ENCODE data around the gene PDS5B.
A peak's percentile ranks its signal among the peaks of the same experiment; 100 is the strongest.

PDS5B gene

DNA sequence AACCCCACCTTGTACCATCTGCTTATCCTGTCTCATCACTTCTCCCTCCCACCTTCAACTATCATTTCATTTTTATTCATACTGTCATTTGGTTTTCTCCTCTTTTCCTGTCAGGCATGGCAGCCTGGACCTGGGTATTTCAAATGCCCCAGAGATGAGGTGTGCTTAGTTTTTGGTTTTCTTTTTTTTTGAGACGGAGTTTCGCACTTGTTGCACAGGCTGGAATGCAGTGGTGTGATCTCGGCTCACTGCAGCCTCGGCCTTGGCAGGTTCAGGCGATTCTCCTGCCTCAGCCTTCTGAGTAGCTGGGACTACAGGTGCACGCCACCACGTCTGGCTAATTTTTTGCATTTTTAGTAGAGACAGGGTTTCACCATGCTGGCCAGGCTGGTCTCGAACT lies 5.8 kb downstream of the PDS5B start:
- DNase-seq = no peak

DNA sequence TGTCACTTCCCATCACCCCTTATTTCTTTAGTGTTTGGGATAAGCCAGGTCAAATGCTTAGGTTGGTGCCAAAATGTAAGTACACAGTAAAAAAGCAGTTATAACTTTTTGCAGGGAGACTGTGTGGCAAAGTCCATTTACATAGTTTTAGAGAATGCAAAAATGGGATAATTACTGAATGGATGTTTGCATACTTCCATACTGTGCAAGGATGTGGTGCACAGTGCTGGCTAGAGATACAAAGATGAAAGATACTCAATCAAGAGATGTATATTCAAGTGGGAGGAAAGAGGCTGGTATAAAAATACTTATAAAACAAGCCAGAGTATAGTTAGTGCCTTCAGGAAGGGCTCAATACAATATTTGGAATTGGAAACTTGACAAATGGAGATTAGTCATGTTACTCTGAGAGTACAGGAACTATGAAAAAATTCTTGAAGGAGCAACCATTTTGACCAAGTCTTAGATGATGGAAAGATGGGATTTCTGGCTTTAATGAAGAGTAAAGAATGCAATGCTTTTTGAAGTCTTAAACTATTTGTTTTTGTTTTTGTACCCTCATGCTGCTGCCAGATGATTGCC lies 8.0 kb downstream of the PDS5B start:
- DNase-seq = no peak

DNA sequence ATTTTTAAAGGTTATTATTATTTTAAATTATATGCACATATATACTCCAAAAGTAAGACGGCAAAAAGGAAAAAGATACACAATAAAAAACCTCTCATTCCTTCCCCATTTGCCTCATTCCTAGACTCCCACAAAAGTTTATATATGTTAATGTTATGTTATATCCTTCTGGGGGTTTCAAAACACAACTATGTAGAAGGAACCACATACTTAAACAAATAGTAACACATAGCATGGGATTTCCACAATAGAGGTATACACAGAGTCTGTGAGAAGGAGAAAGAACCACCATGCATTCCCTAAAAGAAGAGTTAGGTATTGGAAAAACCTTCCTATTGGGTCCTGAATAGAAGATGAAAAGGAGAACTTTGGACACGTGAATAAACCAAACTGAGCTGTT lies 9.1 kb downstream of the PDS5B start:
- DNase-seq = no peak

DNA sequence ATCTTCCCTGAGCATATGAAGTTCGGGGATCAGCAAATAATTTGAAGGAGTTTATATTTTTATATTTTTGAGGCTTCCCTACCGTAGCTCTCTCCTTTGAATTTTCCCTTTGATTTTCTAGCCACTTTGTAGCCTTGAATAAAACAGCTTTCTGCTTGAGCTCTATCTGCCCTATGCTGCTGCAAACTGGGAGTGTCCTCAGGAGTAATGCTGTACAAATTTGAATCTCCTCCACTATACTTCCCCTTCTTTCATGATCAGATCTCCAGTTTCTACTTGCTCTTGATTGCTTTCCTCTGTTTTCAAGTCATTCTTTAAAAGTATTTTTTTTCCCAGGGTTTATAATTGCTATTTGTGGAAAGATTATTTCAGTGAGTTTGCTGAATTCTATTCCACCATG lies 14.6 kb downstream of the PDS5B start:
- DNase-seq = no peak

DNA sequence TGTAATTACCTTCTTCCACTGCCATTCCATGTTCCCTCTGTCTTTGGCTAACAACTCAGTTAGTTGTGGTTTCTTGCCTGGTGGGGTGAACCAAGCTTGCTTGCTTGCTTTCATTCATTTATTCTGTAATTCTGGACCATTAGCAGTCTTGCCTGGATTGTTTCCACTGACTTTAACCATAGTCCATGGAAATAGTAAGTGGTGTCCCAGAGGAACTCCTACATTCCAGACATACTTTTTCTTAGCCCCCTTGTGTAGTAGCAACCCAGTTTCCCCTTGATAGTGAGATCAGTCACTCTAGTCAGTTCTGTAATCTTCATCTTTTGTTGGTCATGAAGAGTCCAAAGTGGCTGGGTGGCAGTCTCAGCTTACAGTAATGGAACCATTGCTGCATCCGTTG lies 23.2 kb downstream of the PDS5B start:
- no peak for DNase-seq

DNA sequence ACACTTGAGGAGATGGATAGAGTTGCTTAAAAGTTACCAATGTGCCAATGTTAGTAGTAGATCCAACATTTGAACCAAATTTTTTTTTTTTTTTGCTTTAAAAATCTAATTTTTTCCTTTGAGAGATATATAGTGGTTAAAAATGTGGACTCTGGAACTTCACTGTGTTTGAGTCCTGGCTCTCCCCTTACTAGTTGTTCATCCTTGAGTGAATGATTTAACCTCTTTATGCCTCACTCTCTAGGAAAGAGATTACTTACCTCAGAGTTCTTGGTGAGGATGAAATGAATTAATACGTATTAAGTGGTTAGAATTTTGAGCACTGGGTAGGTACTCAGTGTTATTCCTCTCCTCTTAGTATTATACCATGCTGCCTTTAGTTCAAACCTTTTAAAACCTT lies 24.3 kb downstream of the PDS5B start:
- no peak for DNase-seq

DNA sequence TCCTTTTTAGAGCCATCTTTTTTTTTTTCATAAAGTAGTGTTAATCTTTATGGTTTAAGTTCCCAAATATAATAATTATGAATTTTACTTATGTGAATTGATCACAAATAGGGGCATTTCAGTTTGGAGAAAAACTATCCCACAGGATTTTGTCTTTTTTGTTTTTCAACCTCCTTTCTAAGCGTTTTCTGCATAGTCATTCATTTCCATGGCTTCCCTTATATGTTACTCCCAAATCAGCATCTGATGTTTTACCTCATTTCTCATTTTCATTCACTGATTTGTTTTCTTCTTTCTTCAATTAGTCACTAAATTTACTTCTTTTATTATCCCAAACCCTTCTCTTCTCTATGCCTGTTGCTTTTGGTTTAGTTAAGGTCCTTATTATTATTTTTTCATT lies 24.7 kb downstream of the PDS5B start:
- no peak for DNase-seq

DNA sequence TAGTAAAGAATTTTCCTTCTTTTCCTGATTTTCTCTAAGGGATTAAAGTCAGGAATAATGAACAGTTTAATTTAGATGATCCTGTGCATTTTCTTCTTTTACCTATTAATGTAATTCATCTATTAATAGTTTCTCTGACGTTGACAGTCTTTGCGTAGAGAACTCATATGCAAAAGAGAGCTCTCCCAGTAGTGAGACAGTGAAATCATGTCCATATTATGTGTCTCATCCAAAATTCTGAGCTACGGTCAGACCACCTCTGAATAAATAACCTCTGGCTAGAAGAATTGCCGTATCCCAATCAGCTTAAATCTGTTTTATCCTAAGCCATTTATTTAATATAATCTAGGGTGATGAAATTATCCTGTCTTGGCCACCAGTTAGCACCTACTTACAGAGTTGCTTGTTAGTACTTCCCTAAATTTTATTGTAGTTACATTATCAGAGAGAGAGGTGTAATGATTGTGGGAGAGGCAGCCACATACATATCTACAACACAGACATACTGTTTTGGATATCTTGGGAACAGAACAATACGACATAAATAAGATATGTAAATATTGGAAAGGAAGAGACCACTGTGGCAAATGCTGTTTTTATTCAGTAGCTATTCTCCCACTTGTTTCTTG lies 30.7 kb downstream of the PDS5B start:
- no peak for DNase-seq

DNA sequence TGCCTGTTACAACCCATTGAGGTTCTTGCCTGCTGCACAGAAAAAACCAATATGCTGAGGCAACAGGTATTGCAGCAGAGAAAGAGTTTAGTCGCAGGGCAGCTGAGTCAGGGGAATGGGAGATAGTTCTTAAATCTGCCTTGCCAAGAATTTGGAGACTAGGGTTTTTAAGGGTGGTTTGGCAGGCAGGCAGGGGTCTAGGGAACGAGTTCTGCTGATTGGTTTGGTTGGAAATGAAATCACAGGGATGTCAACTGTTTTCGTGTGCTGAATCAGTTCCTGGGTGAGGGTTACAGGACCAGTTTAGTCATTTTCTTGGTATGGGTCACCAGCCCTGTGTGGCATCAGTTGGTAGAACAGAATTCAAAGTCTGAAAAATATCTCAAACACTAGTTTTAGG lies 36.6 kb downstream of the PDS5B start:
- DNase-seq = no peak

DNA sequence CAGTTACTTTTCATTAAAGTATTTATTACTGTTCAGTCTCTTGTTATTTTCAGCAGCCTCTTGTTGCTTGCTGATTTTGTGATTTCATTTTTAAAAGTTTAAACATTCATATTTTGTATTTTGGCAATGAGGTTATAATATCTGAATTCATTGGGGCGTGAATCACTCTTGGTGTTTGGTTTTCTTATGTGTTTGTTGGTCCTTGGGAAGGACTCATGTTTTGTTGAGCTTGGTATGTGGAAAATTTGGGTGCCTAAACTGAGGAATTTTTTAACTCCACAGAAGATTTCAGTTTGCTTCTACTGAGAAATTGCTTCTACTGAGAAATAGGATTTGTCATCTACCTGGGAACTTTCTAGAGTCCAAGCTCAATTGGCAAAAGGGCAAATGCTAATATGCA lies 38.2 kb downstream of the PDS5B start:
- no peak for DNase-seq

DNA sequence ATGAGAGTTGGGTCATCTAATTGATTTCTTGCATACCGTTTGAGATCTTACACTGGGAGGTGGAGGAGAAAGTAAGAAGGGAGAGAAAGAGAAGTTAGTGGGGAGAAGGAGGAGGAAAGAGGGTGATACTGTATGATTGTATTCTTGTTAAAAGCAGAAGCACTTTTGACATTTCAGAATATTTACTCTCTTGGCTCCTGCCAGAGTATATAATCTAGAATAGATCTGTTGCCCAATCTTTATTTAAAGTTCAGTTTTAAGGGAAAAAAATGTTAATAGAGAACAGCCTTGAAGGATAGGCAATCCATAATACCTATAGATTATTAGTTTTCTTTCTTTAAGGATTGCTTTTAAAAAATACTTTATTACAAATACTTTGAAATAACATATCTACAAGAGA lies 41.5 kb downstream of the PDS5B start:
- no peak for DNase-seq

DNA sequence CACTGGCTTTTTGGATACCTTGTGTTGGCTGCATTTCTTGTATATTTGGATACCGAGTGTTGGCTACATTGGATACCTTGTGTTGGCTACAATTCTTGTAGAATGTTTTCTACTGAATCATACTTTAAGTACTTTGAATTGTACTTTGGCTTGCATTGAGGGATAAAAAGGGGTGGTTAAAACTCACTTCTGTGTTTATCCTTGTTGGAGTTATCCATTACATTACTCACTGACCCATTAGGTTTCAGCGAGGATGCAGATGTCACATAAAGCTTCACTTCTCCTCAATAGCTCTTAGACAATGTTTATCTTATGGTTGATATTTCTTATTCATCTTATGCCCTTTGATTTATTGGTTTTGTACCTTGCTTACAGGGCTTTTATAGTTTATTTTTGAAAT lies 43.1 kb downstream of the PDS5B start:
- DNase-seq = no peak

DNA sequence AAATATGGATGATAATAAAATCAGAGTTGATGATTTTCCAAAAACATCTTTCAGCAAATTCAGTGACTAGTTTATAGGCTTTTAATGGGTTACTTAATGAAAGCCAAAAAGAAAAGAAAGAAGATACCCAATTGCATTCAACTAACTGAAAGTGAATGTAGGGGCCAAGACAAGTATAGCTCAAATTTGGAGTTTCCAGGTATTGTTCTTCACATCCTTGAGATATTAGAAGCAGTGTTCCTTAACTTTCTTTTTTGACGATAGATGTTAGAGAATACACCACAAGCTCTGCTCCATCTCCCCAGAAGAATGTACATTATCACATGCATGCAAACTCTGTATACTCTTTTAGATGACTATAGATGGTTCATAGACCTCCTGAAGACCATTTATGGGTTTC lies 43.6 kb downstream of the PDS5B start:
- DNase-seq = no peak

DNA sequence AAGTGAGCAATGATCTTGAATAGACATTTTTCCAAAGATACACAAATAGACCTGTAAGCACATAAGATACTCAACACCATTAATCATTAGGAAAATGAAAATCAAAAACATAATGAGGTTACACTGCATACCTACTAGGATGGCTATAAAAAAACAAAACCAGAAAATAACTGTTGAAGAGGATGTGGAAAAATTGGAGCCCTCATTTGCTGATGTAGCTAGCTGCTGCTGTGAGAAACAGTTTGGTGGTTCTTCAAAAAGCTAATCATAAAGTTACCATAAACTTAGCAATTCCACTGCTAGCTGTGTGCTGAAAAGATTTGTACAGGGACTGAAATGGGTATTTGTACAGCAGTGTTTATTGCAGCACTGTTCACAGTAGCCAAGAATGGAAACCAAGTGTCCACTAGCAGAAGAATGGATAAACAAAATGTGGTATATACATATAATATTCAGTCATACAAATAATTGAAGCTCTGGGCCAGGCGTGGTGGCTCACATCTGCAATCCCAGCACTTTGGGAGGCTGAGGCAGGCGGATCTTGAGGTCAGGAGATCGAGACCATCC lies 46.2 kb downstream of the PDS5B start:
- no peak for DNase-seq

DNA sequence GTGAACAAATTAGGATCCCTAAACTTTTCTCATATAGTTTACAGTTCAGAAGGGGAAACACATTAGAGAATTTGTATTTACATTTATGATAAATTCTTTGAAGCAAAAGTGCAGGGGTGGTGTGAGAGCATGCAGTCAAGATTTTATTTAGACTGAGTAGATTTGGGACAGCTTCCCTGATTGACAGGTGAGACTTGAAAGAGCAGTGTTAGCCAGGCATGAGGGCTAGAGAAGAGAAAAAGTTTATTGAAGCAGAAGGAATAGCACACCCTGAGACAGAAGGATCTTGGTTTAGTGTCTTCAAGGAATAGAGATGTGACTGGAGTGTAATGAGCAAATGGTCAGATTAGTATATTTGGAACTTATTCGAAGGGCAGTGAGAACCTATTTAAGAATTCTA lies 50.5 kb downstream of the PDS5B start:
- DNase-seq = no peak

DNA sequence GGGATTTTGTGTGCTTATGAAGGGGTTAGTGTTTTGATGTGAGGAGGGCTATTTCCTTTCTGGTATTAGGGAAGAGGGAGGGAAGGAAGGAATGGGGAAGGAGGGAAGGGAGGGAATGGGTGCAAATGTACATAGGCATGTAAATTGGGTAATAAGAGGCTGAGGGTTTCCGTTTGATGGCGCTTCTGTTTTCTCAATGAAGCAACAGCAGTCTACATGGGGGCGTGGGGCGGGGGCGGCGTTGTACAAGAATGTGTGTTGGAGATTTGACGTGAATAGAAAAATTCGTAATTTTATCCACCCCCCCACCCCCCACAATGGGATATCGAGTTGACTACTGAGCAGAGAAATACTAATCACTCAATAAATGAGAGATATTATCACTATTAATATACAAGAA lies 52.5 kb downstream of the PDS5B start:
- DNase-seq = no peak

DNA sequence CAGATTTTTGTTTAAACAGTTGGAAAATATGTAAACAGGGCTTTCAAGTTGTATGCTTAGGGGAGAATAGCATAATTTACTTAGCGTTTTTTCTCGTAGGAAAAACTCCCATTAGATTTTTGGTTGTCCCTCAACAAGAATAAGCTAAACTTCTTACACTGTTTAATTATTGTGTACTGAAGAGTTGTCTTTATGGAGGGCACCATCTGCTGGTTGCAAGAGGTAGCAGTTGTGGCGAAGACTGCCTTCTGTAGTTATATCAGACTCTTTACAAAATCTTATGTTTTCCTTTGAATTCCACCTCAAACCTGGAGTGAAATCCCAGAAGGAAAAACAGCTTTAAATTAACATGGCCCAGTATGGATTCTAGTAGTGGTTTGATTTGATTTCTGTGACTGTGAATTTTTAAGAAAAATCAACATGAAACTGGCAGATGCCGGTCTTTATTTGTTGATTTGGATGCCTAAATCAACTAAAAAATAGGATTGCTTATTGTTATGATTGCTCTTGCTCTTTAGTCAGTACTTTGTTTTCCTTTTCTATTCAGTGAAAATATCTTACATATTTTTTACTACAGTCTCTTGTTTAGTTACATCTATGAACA lies 53.4 kb downstream of the PDS5B start:
- peak; percentile 50 for DNase-seq

DNA sequence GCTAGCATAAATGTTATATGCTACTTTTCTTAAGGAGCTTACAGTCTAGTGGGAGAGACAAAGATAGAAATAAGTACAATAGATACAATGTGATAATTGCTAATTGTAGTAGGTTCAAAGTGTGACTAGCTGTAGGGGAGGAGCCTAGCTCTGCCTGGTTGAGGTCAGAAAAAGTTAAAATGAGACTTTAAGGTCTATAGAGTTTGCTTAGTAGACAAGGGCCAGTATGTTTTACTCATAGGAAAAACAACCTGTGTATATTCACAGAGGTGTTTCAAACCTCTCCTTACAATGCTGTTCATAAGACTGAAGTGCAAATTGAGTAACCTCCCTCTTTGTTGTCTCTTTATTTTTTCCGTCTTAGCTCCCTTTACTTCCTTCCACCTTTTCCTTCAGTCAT lies 56.1 kb downstream of the PDS5B start:
- DNase-seq = no peak

DNA sequence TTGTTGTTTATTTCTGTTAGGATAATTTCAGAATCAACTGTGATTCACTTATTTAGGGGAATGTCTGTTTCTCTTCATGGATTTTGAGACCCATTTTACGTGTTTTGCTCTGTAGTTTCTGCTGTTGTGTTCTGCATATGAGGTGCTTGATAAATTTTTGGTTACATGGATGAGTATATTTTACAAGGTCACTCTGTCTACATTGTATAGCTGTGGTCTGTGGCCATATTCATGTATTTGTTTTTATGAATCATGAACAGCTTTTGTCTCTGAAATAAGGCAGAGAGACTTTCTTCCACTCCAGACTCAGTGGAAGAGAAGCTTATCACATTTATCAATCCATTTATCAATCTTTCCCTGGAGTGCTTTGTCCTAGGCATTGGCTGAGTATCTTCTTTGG lies 56.6 kb downstream of the PDS5B start:
- DNase-seq = no peak

DNA sequence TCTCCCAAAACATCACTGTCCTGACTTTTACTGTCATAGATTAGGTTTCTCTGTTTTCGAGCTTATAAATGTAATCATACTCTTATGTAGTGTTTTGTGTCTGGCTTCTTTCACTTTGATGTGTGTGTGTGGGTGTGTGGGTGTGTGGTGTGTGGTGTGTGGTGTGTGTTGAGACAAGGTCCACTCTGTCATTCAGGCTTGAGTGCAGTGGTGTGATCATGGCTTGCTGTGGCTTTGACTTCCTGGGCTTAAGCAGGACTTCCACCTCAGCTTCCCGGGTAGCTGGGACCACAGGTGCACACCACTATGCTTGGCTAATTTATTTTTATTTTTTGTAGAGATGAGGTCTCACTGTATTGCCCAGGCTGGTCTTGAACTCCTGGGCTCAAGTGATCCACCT lies 59.6 kb downstream of the PDS5B start:
- no peak for DNase-seq

DNA sequence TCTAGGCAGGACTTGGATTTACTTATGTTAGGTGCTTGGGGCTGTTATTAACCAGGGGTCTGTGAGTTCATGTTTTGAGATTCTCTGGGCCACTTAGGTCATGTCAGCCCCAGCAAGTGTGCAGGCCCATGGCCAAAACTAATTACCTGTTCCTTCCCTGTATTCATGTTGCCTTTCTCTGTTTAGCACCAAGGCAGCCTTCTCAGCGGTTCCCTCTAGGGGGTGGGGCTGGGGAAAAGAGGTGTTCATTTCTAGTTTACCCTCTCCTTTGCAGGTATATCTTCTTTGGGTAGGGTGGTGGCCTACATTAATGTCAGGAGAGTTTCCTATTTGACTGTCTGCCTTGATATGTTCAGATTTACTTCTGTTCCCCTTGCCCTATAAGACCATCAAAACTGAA lies 61.7 kb downstream of the PDS5B start:
- DNase-seq = no peak

DNA sequence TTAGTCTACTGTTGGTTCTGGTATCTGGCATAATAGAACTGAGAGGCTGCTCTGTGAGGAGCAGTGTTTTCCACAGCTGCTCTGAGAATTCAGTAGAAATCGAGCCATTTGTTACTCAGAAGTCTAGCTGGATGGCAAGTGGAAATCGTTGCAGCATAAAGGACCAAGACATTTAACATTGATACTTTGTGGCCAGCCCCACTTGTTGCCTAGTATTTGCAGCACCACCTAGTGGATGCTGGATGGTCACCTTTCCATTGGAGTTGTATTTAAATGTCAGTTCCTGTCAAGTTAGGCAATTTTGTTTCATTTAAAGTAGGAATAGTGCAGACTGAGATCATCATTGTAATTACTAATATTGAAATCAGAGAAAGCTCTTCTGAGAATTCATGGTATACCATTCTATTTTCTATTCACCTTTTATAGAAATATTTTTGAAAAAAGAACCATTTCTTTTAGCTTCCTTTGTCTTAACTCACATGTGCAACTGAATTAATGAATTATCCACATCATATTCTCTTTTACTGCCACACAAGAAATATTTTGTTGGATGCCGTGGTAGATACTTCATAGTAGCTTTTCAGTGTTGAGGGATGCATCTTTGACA lies 64.6 kb downstream of the PDS5B start:
- DNase-seq = peak; percentile 48

DNA sequence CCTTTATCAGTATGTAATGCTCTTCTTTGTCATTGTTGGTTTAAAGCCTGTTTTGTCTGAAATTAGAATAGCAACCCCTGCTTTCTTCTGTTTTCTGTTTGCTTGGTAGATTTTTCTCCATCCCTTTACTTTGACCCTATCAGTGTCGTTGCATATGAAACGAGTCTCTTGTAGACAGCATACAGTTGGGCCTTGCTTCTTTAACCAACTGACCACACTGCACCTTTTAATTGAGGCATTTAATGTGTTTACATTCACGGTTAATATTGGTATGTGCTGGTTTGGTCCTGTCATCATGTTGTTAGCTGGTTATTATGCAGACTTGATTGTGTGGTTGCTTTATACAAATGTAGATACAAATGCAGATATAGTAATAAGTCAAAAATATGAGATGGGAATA lies 71.1 kb downstream of the PDS5B start:
- DNase-seq = no peak

DNA sequence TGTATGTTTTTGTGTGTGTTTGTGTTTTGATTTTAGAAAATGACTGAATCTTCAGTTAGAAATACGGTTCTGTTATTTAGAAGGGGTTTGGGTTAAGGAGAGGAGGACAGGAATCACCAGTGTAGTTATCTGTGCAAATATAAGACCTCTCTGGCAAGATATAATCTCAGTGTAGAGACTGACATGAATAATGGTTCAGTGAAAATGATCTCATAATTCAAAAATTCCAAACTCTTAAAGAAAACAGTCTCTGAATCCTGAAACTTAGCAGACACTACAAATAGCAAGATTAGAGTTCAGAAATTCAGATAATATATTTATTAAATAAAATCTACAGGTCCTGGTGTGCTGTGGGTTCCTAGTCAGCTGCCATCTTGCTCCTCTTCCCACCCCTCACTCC lies 73.5 kb downstream of the PDS5B start:
- DNase-seq = no peak

Data from activated CD8-positive, alpha-beta memory T cell treated with anti-CD3 and anti-CD28 coated beads, Interleukin-2, amount 50 U/mL, for 4 hours (primary cell).